Measurements from ENCODE around the gene MORN1.

DNA sequence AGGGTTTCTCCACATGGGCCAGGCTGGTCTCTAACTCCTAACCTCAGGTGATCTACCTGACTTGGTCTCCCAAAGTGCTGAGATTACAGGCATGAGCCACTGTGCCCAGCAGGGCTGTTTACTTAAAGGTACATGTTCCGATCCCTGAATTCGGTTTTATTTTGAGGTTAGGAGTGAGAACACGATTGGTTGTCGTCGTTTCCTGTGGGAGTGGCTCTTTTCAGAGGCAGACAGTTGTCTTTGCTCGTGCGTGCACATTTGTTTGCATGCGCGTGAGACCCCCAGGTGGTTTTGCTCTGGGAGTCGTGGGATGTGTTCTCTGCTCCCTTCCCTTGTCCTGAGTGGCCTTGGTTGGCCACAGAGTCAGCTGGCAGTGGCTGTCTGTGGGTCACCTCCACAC lies 103.0 kb downstream of the MORN1 start:
- TF ChIP-seq CTCF (conservative IDR thresholded peaks at IDR 0.05) (no peak), EZH2 (IDR thresholded peaks at IDR 0.05; ENCODE audit: low read depth) (no peak)
